Left forelimb (tissue), 1 donor: ENCODE results near the gene TMEM236.

ENCODE experiments used
- DNase-seq: peaks from one replicate; pipeline ENCODE4 v3.0.0-alpha.2; 2018; ENCODE audit warnings: low spot score

The TMEM236 gene

GRCh38 chr10:17820943-17821342 lies 68.9 kb downstream of the TMEM236 start:
- DNase-seq = no peak

GRCh38 chr10:17821893-17822292 lies 69.9 kb downstream of the TMEM236 start:
- no peak for DNase-seq

GRCh38 chr10:17831341-17831740 lies 79.3 kb downstream of the TMEM236 start:
- DNase-seq = no peak

- DNase-seq = no peak
Measured at GRCh38 chr10:17831896-17832295, 79.9 kb downstream of the TMEM236 start.

- DNase-seq = no peak
Measured at GRCh38 chr10:17833656-17834055, 81.7 kb downstream of the TMEM236 start.

GRCh38 chr10:17835688-17836087 lies 83.7 kb downstream of the TMEM236 start:
- DNase-seq = no peak

- DNase-seq = no peak
Measured at GRCh38 chr10:17836942-17837341, 84.9 kb downstream of the TMEM236 start.

GRCh38 chr10:17838080-17838648 lies 86.2 kb downstream of the TMEM236 start:
- DNase-seq = no peak

- DNase-seq = no peak
Measured at GRCh38 chr10:17841050-17841449, 89.0 kb downstream of the TMEM236 start.

GRCh38 chr10:17842641-17843040 lies 90.6 kb downstream of the TMEM236 start:
- no peak for DNase-seq

GRCh38 chr10:17847585-17848296 lies 95.7 kb downstream of the TMEM236 start:
- DNase-seq = no peak

GRCh38 chr10:17848646-17849045 lies 96.6 kb downstream of the TMEM236 start:
- DNase-seq = no peak
